Vagina (tissue), 2 donors: ENCODE measurements around the gene AGPS. TPM values are rescaled to one million over a fixed set of nuclear protein-coding genes. Genes with fewer than 3 reads are reported as not detected.

Experiments
- DNase-seq, 2 donors: peaks; one replicate each; pipeline ENCODE4 v3.0.0-alpha.2; 2017; ENCODE audit errors: extremely low spot score in 2 of 2
- H3K27ac ChIP-seq: fragments of 200-600 bp; sonication (generic); one replicate; pipeline ENCODE4 v1.5.1; 2019
- H3K27me3 ChIP-seq: fragments of 200-600 bp; sonication (generic); one replicate; pipeline ENCODE4 v1.5.1; 2019
- H3K36me3 ChIP-seq, 2 donors: fragments of 200-600 bp; sonication (generic); one replicate each; pipeline ENCODE4 v1.5.1; 2017 to 2019
- H3K4me1 ChIP-seq: fragments of 200-600 bp; sonication (generic); one replicate; pipeline ENCODE4 v1.5.1; 2019
- H3K4me3 ChIP-seq, 2 donors: fragments of 200-600 bp; sonication (generic); 1 replicate in 1 of 2; 2 replicates in 1 of 2; pipeline ENCODE4 v1.5.1; 2016 to 2019
- H3K9me3 ChIP-seq: fragments of 200-600 bp; sonication (generic); one replicate; pipeline ENCODE4 v1.5.1; 2019
- POLR2A ChIP-seq, 2 donors: fragments of 450-650 bp; IDR thresholded peaks; one replicate each; pipeline ENCODE4 v1.6.1; 2017; ENCODE audit warnings: antibody characterized with exemption in 2 of 2, mild to moderate bottlenecking in 2 of 2, moderate library complexity in 2 of 2
- POLR2AphosphoS5 ChIP-seq, 2 donors: sonication (generic); formaldehyde crosslinking; IDR thresholded peaks; one replicate each; pipeline ENCODE4 v1.9.0; 2017; ENCODE audit warnings: antibody characterized with exemption in 2 of 2, mild to moderate bottlenecking in 2 of 2, low read depth in 1 of 2; ENCODE audit not compliant: insufficient read depth in 1 of 2
- intact Hi-C: fragments of 100-400 bp; cut with DNase I; formaldehyde crosslinking; loops from one replicate; pipeline ENCODE4 v1.15.1; 2023
- total RNA-seq: library from RNA; depleted of rRNA; stranded (reverse); fragments of >200 nt; gene quantifications from one replicate; pipeline ENCODE4 v1.2.3, GENCODE V29; 2016
- TF ChIP-seq, protein P1 (sequence below), 3 experiments: fragments of 450-650 bp in 2 of 3; fragments of 200-600 bp in 1 of 3; sonication (generic) in 1 of 3; IDR thresholded peaks; one replicate each; pipeline ENCODE4 v1.5.1; 2017 to 2019; ENCODE audit warnings: antibody characterized with exemption in 3 of 3, mild to moderate bottlenecking in 2 of 3, moderate library complexity in 2 of 3

AGPS gene
- total RNA-seq, 1 donor from 2014 or later: 27.3 TPM

DNA sequence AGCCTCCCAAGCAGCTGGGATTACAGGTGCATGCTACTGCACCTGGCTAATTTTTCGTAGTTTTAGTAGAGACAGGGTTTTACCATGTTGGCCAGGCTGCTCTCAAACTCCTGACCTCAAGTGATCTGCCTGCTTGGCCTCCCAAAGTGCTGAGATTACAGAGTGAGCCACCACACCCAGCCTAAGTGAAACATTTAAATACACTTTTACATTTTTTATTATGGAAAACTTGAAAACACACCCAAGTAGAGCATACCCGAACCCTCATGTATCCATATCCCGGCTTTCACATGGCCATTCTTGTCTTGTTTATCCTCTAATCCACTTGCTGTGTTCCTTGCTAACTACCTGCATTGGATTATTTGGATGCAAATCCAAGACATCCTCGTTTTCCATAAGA lies 13.2 kb upstream of the AGPS start:
- Histone ChIP-seq H3K9me3 (no peaks in the 10 kb centered on the region), H3K27me3 (no peaks in the 10 kb centered on the region), H3K36me3 (no peaks in the 10 kb centered on the region), H3K4me3 (no peak overlapping the region), H3K27ac (no peak overlapping the region), H3K4me1 (no peaks in the 10 kb centered on the region)
- no peak for DNase-seq
- intact Hi-C loops: no loop called here
- TF ChIP-seq POLR2AphosphoS5 (IDR thresholded peaks at IDR 0.05; ENCODE audit: insufficient read depth in 1 of 2, low read depth in 1 of 2) (no peak), POLR2A (IDR thresholded peaks at IDR 0.05) (no peak)
- TF ChIP-seq, protein P1, sequence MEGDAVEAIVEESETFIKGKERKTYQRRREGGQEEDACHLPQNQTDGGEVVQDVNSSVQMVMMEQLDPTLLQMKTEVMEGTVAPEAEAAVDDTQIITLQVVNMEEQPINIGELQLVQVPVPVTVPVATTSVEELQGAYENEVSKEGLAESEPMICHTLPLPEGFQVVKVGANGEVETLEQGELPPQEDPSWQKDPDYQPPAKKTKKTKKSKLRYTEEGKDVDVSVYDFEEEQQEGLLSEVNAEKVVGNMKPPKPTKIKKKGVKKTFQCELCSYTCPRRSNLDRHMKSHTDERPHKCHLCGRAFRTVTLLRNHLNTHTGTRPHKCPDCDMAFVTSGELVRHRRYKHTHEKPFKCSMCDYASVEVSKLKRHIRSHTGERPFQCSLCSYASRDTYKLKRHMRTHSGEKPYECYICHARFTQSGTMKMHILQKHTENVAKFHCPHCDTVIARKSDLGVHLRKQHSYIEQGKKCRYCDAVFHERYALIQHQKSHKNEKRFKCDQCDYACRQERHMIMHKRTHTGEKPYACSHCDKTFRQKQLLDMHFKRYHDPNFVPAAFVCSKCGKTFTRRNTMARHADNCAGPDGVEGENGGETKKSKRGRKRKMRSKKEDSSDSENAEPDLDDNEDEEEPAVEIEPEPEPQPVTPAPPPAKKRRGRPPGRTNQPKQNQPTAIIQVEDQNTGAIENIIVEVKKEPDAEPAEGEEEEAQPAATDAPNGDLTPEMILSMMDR (IDR thresholded peaks at IDR 0.05): no peak

DNA sequence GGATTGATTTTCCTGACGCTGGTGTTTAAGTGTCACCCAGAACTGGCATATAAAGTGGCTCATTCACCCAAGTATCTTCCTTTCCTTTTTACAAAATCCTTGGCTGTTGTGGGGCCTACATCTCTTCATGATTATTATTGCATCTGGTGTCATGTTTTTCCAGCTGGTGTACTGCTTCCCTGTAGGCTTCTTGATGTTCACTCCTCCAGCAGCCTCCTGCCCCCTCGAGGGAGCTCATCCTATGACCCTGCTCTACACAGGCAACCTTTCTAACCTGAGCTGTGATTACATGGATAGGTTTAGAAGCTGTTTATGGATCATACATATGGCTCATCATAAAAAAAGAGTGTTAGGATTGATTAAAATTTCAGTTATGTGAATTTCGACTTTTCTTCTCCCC lies 12.4 kb upstream of the AGPS start:
- TF ChIP-seq POLR2AphosphoS5 (IDR thresholded peaks at IDR 0.05; ENCODE audit: insufficient read depth in 1 of 2, low read depth in 1 of 2): no peak
- no peak for TF ChIP-seq POLR2A (IDR thresholded peaks at IDR 0.05)
- TF ChIP-seq, protein P1 (IDR thresholded peaks at IDR 0.05): no peak
- Histone ChIP-seq H3K4me1 (no peaks in the 10 kb centered on the region), H3K4me3 (no peak overlapping the region), H3K36me3 (no peaks in the 10 kb centered on the region), H3K9me3 (no peaks in the 10 kb centered on the region), H3K27ac (no peak overlapping the region), H3K27me3 (no peaks in the 10 kb centered on the region)
- intact Hi-C loops: no loop called here
- no peak for DNase-seq

DNA sequence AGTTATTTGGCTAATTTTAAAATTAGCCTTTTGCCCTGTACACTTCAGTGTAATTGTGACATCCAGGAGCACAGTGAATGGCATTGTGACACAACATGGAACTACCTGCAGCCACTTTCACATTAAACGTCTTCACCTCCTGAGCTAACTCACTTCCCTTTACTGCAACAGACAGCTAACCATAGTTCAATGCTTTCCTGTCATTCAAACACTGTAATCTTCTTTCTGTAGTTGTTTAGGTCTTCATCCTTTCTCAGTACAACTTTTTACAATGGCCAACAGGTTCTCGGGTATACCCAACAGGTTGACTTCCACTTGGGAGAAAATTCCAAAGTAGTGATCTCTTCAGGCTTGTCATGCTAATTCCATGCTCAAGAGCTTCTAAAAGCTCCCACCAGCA lies 8.6 kb upstream of the AGPS start:
- no peaks in the 10 kb centered on the region for H3K9me3 ChIP-seq
- no peak overlapping the region for H3K4me3 ChIP-seq
- no peak overlapping the region for H3K27ac ChIP-seq
- TF ChIP-seq POLR2AphosphoS5 (IDR thresholded peaks at IDR 0.05; ENCODE audit: insufficient read depth in 1 of 2, low read depth in 1 of 2) (no peak), POLR2A (IDR thresholded peaks at IDR 0.05) (no peak)
- TF ChIP-seq, protein P1 (IDR thresholded peaks at IDR 0.05): no peak
- no peak for DNase-seq
- intact Hi-C loops: no loop called here
- H3K27me3 ChIP-seq: no peaks in the 10 kb centered on the region
- no peaks in the 10 kb centered on the region for H3K36me3 ChIP-seq
- H3K4me1 ChIP-seq: no peaks in the 10 kb centered on the region

DNA sequence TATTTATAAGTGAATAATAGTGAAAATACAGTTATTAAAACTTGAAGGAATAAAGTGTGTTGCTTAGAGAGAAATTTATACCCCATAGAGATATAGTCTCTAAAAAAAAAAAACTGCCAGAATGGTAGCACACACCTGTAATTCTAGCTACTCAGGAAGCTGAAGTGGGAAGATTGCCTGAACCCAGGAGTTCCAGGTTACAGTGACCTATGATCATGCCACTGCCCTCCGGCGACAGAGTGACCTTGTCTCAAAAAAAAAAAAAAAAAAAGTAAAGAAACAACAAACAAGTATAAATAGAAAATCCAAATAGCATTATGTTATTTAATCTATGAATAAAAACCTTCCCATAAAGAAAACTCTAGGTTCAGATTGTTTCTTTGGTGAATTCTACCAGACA lies 7.4 kb upstream of the AGPS start:
- H3K4me3 ChIP-seq: no peak overlapping the region
- H3K9me3 ChIP-seq: no peaks in the 10 kb centered on the region
- intact Hi-C loops: no loop called here
- no peaks in the 10 kb centered on the region for H3K4me1 ChIP-seq
- TF ChIP-seq, protein P1 (IDR thresholded peaks at IDR 0.05): no peak
- TF ChIP-seq POLR2A (IDR thresholded peaks at IDR 0.05) (no peak), POLR2AphosphoS5 (IDR thresholded peaks at IDR 0.05; ENCODE audit: insufficient read depth in 1 of 2, low read depth in 1 of 2) (no peak)
- DNase-seq: no peak
- no peak overlapping the region for H3K27ac ChIP-seq
- no peaks in the 10 kb centered on the region for H3K27me3 ChIP-seq
- H3K36me3 ChIP-seq: no peaks in the 10 kb centered on the region

DNA sequence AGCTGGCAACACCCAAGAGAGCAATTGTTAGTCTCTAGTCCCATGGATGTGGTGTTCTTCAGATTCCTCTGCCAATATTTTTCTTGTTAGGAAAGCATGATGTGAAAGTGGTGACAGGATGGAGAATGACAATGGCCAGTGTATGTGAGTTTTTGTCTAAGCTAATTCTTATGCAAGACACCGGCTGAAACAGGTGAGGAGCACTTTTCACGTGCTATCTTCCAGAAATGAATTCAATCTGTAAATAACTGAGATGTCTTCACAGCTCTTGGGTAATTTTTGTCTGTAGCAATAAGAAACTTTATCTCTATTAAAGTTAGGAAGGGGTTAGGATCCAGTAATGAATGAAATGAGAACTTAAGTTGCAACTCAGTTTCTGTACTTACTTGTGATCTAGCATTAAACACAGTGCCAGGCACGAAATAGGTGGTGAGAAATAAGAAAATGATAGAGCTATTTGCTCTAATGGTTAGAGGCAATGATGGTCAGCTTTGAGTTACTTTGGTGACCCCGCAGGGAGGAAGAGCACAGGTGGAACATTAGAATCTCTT lies 676 bp upstream of the AGPS start:
- Histone ChIP-seq H3K4me1 (peaks cover 36% of the 10 kb centered on the region), H3K36me3 (no peaks in the 10 kb centered on the region), H3K27me3 (no peaks in the 10 kb centered on the region), H3K27ac (peak overlapping the region; percentile 55), H3K4me3 (peak overlapping the region; percentile 62 to 90), H3K9me3 (no peaks in the 10 kb centered on the region)
- TF ChIP-seq POLR2AphosphoS5 (IDR thresholded peaks at IDR 0.05; ENCODE audit: insufficient read depth in 1 of 2, low read depth in 1 of 2) (no peak), POLR2A (IDR thresholded peaks at IDR 0.05) (no peak)
- TF ChIP-seq, protein P1 (IDR thresholded peaks at IDR 0.05): no peak
- DNase-seq: no peak
- intact Hi-C loops: no loop called here
